ENCODE results near the gene HIVEP2.

Gene HIVEP2

DNA sequence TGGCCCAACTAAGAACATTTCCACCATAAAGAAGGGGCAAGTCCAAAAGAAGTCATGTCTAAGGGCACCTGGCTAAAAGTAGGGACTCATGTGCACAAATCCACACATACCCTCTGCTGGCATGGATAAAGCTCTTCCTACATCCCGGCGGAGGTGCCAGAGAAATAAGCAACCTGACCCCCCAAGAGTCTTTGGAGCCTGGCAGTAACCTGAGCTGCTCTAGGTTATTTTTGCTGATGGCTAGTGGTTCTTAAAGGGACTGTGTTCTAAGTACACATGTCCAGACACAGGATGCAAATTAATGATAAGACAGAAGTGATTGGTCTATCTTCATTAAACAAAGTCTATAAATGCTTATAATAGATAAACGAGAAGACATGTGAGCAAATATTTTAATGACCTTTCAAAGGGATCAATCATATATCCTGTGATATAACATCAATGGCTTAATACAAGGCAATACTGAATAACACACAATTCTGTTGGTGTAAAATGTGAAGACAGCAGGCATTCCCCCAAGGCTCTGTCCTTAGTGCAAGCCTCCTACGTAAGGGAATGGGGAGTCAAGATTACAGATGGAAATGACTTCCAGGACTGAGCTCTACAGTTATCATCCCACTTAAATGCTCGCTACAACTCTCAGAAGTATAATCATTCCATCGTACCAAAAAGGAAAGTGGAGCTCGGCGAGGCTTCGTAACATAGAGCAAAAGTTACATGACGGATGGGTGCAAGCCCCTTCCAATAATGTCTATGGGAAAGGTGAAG is 52.5 kb downstream of the HIVEP2 start:
- in situ Hi-C loops (cut with MboI; ENCODE audit: low sequenced_read_pairs), result no loop called here

DNA sequence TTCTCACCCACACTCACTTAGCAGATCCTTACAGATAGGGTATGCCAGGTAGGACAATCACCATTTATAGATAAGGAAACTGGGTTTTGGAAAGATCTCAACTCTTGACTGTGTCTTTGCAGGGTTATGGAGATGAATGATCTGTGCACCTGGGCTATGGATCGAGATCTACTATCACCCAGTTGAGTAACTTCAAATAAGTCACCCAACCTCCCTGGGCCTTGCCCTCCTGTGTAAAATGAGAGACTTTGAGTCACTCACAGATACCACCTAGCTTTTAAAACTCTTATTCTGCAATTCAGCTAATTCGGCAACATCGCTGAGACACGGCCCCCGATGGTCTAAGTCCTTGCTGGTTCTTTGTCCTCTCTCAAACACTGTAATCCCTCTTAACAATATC is 53.5 kb downstream of the HIVEP2 start:
- in situ Hi-C loops (cut with MboI; ENCODE audit: low sequenced_read_pairs), result no loop called here

DNA sequence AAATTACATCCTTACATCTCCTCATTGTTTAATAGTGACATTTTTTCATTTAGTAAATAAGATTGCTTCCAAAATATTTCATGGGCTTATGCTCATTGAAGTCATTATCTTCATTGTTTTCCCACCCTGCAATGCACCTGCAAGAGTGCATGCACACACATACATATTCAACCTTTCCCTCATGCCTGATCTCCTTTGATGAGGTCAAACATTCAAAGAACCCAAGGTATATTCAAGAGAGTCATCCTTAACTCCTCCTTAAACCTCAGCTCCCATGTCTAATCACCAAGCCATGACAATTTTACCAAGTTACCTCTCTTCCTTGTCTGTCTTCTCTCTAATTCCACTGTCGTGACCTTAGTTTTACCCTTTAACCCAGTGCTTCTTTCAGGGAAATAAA is 56.5 kb downstream of the HIVEP2 start:
- in situ Hi-C loops (cut with MboI; ENCODE audit: low sequenced_read_pairs), result no loop called here

DNA sequence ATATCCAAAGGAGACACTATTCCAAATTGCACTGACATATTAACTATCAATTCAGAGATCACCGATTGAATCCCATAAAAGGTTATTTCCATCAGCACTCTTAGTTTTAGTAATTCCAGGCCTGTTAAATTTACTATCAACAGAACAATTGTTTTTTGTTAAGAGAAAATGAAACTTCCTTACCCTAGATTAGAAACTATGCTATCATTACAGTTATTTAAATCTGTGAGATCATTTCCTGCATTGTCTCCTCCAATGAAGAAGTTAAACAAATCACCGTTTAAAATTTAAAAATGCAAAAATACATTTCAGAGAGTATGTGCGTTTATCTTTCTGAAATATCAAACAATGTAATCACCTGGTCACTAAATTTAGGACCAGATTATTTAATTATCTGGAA is 57.5 kb downstream of the HIVEP2 start:
- in situ Hi-C loops (cut with MboI; ENCODE audit: low sequenced_read_pairs), result no loop called here

DNA sequence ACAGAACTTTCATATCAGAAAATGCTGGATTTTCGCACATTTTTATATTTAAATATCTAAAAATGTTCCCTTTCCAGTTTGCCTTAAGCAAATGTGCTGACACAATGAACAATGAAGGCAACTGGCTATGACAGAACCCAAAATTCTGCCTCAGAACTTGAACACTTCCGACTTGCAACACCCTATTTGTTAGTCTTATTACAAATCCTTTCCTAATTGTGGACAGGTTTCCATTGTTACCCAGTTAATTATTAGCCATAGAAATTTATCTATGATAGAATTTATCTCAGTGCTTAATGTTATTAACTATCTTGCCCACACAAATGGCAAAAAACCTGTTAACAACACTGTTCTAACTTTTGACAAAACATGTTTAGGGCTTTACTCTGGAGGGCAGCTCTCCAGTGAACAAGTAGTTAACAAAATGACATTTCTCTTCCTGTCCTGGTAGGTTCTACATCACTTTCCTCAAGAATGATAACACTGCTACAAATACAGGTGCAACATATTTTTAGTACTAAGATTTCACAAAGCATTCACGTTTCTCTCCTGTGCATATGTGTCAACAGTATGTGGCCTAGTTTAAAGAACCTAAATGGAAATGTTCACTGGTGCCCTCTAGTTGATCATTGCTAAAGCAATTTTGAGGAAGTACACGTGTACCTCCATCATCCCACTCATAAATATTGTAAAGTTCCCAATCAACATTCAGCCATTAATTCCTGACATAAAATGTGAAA is 58.4 kb downstream of the HIVEP2 start:
- in situ Hi-C loops (cut with MboI; ENCODE audit: low sequenced_read_pairs), result no loop called here

DNA sequence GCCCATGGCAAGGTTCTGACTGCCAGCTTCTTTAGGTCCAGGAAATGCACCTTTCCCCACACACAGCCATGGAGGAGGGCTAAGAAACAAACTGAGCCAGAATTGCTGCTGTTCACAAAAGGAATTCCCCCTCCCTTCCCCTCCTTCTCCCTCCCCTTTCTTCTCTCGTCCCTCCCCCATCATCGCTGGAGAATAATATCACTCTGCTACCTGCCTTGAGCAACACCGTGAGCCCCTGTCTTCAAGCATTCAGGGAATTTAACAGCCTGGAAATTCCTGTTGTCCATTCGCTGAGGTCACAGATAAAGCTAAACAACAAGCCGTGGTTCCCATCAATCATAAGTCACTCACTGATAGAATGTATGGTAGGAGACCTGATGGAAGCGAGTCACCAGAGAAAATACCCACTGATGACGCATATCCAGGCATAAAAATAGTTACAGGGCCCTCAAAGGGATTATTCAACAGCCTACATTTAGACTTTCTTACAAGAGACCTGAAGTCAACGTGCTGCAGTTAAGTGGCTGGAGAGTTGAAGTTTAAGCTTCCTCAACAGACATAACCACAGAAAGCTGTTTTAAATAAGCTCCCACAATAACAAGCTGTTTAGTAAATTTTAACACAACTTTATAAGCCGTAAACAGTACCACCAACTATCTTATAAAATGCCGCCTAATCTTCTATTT is 59.7 kb downstream of the HIVEP2 start:
- in situ Hi-C loops (cut with MboI; ENCODE audit: low sequenced_read_pairs), result no loop called here

DNA sequence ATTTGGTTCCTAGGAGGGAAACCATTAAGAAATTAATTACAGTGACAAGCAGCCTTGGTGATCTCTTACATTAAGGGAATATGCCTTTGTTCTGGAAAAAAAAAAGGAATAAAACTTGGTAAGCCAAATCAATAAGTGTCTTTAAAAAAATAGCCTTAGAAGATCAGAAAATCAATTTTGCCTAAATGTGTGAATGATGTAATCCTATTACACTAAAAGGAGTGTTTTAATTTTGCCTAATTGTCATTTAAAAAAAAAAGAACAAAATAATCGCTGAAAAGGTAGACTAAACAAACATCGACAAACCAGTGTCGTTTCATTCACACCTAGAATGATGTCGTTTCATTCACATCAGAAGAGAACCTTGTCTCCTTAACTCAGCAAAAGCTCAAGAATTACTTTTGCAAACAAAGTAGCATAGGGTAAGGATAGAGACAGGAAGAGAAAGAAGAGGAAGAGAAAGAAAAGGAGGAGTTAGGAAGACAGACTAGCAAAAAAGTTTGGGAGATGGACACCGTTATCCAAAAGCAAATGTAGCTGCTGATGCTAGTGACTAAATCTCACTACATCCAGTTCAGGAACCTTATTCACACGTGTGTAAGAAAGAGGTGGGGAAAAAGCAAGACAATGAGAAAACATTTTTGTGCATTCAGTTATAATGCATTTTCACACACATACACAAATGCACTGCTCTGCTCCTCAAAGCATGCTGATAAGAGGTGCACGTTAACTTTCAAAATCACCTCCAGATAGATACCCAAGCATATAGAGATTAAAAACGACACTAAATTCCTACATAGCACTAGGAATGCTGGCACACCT is 60.6 kb downstream of the HIVEP2 start:
- in situ Hi-C loops (cut with MboI; ENCODE audit: low sequenced_read_pairs), result no loop called here

DNA sequence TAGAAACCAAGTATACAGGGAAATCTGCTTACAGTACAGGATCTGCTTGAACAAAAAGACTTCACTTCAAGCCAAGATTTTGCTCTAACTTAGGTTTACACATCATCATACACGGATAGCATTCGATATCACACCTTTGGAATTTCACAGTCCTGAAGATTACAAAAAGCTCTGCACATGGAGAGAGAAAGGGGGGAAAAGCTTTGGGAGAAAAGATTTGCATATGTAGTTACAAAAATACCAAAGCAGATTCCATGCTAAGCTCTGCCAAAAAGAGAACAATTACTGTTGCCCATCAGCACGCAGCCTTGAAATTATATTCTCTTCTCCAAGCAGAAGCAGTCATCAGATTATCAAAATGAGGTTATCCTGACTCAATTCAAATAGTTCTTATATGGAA is 62.0 kb downstream of the HIVEP2 start:
- in situ Hi-C loops (cut with MboI; ENCODE audit: low sequenced_read_pairs), result no loop called here

DNA sequence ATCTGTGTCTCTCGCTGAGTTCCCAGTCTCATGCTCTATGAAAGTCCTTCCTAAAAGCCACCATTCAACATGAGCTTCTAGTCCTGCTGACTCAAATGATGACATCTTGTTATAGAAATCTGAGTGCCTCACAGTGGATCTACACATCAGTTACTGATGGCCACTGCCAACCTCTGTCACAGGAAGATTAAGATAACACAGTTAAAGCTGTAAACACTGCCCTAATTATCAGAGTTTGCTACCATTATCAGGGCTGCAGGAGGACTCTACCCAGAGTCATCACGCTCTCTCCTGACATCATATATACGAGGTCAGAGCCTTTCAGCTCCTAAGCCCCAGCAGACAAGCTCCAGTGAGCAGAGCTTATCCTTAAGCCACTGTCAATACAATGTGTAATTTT is 63.2 kb downstream of the HIVEP2 start:
- in situ Hi-C loops (cut with MboI; ENCODE audit: low sequenced_read_pairs), result no loop called here

DNA sequence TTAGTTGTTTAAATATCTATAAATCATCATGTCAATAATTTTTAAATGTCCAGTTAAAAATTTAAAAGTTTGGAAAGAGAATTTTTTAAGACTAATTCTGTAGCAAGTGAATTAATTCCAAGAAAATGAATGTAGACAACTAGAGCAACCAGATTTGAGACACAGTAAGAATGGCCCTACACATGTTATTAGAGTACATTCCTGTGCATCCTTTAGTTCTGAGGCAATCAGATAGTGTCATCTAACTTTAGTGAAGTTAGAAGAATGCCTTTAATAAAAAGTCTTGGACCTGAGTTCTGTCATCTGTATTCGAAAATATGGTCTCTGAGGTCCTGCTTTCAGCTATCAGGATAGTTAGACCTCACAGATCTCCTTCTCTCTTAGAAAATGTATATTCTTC is 63.7 kb downstream of the HIVEP2 start:
- in situ Hi-C loops (cut with MboI; ENCODE audit: low sequenced_read_pairs), result no loop called here

DNA sequence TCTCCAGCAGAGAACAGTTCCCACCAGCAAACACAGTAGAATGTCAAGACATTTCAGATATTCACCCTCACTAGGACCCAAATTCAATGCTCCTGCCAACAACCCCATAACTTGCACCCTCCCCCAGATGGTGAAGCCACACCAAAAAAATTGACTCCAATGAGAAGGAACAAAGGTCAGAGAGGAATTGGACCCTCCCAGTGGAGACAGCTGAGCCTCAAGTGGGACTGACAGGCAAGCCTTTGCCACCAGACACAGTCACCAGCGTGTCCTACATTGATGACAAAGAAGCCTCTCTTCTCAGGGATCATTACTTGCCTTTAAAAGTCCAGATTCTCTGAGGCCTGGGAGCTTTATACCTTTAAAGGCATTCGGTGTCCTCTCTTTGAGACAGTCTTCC is 64.8 kb downstream of the HIVEP2 start:
- in situ Hi-C loops (cut with MboI; ENCODE audit: low sequenced_read_pairs), result no loop called here

DNA sequence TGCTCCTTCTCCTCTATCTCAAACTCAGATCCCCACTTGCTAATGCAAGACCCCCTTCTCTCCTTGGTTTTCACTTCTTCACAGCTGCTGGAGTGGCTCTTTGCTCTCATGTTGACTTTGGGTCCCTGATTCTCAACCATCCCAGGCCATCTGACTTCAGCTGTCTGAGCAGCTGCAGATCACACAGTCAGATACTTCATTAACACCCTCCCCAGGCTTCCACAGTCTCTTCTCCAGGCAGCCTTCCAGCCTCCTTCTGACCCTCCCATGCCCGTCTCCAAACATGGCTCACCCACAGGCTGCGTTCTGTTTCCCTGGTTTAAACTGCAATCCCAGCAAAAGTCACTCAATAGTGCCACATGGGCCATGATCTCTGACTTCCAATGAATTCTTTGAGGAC is 65.4 kb downstream of the HIVEP2 start:
- in situ Hi-C loops (cut with MboI; ENCODE audit: low sequenced_read_pairs), result no loop called here

DNA sequence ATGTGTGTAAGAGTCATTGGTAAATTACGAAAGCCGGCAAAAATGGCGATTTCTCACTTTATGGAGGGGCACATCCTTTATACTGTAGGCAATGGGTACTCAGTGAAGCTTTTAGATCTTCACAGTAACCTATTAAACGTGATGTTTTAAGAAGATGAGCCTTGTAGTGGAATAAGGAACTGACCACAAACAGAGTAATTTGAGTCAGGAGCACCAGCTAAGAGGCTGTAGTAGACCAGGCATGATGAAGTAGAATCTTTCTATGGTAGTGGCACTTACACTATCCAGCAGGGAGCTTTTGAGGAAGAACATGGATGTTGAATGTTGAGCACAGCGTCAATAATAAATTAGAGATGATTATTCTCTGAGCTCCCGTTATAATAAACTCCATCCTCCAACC is 65.9 kb downstream of the HIVEP2 start:
- in situ Hi-C loops (cut with MboI; ENCODE audit: low sequenced_read_pairs), result no loop called here

DNA sequence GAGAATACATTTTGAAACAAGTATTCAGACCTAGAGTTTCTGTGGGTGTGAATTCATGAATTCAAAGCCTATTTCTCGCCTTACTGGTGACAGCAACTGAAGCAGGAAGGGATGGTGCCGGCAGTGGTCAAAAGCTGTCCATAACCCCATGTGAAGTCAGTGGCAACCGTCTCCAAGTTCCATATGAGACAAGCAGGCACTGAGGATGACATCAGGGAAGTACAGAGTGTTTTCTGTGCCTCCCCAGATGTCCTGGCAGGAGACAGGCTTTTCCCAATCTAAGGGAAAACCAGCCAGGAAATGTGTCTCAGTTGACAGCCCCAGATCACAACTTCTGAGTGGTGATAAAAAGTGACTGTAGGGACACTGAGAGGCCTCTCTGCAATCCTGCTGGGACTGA is 66.6 kb downstream of the HIVEP2 start:
- in situ Hi-C loops (cut with MboI; ENCODE audit: low sequenced_read_pairs), result no loop called here

DNA sequence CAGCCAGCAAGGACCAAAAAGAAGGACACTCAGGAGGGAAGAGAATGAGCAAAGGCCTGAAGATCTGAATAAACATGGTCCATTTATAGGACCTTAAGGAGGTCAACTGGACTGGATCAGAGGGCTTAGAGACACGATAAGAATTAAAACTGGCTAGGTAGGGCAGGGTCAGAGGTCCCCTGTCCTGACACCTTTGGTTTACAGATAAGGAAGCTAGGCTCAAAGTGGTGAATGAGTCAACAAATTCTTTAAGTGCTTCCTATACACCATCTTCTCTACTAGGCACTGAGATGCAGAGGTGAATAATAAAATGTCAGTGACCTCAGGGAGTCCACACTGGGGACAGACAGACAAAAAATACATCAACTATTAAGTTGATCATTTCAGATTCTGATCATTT is 70.3 kb downstream of the HIVEP2 start:
- in situ Hi-C loops (cut with MboI; ENCODE audit: low sequenced_read_pairs), result no loop called here

DNA sequence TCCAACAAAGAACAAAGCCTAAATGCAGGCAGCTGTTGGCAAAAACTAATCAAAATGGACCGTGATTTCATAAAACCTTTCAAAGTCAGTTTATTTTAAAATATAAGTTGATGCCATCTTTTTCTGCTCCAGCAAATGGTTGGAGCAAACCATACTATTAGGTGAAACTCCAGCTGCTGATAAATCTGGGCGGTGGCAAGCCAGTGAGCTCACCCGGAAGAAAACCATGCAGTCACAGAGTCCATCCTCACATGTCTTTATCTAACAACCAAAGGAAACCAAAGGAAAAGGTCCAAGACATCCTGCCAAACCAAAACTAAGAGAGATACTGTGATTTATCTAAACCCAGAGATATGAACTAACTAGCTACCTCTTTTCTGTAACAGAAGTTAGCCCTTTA is 72.6 kb downstream of the HIVEP2 start:
- in situ Hi-C loops (cut with MboI; ENCODE audit: low sequenced_read_pairs), result no loop called here

DNA sequence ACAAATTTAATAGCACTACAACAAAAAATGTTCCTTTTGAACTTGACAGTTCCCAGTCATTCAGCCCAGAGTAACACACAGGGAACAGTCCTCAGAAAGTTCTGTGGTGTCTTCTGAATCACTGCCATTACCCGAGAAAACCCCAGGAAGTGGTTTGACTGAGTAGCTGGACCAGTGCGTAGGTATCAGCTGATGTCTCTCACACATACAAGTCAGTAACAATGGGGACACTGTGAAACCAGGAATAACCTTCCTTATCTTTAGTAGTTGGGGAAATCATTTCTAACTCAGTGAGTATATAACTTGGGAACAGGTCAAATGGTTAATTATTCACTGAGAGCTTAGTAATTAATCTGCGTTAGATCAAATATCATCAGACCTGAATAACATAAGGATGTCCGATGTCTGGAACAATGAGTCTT is 73.1 kb downstream of the HIVEP2 start:
- in situ Hi-C loops (cut with MboI; ENCODE audit: low sequenced_read_pairs), result no loop called here

DNA sequence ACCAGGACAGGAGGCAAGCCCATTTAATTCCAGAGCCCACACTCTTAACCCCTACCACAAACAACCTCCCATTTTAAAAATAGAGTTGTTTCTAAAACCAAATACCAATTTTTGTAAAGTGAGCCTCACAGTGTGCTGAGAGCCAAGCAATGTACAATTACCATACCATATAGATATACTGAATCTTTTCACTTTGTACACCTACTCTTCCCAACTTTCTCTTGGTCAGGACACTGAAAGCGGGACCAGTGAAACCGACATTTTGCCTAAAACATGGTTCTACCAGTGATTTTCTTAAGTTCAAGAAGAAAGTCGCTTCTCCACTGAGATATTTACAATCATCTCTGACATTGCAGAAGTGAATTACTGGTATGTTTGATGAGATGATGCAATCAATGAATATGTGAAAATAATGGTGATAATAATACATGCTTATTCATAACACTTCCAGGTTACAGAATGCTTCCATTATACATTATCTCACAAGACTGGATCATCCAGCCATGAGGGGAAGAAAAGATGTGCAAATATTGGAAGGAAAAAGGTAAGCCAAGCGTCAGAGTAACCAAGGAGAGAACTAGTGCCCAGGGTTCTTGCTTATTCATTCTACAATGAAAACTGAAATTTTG is 74.1 kb downstream of the HIVEP2 start:
- in situ Hi-C loops (cut with MboI; ENCODE audit: low sequenced_read_pairs), result no loop called here

DNA sequence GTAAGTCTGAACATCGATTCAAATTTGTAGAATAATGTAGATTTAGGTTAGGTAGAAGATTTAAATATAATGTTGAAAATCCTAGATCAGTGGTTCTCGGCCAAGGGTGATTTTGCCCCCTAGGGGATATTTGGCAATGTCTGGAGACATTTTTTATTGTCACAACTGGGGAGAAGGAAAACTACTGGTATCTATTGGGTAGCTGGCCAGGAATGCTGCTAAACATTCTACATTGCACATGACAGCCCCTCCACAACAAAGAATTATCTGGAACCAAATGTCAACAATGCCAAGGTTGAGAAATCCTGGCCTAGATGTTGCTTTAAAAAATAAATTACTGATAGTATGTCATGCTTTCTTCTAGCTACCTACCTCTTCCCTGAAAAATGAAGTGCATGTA is 76.1 kb downstream of the HIVEP2 start:
- in situ Hi-C loops (cut with MboI; ENCODE audit: low sequenced_read_pairs), result no loop called here

DNA sequence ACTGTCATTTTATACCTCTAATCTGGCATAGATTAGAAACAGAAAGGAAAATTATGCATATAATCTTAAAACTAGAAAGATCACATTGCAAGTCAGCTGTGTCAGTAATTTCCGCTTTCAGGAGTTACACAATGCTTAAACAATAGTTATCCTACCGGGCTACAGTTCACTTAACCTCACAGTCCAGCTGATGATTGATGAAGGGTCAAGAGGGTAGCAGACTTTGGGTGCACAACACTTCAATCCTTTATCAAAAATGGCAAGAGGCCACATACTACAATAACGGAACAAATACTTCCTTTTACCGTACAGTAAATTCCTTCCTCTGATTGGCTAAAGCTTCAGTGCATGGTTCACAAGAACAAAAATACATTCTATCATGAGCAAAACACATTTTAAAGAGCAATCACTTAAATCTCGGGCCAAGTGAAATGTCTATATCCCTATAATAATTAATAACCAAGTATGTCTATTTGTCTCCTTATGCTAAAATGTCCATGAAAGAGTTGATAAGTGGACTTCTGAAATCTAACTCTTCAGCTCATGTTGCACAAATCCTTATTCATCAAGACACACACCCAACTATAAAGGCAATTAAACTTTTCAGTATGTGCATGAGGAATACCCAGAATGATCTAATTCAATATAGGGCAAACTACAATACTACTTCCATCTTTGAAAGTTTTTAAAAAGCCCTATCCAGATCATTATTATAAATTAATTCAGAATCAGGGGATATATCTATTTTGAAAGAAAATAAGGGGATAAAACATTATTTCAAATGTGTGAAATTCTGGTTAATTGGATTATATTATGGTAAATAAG is 76.8 kb downstream of the HIVEP2 start:
- in situ Hi-C loops (cut with MboI; ENCODE audit: low sequenced_read_pairs), result no loop called here

Data from HL-60/S4 treated with phorbol 12-myristate 13-acetate at 8.2 ng/mL for 4 days and 3 days (cell line).